GM21526 (cell line): ENCODE results near the gene ETV6.
A peak's percentile ranks its signal among the peaks of the same experiment; 100 is the strongest.

Experiments
- ATAC-seq: cut with Tn5 transposase; IDR thresholded peaks from one replicate; pipeline ENCODE4 v1.9.1; 2021; ENCODE audit warnings: moderate library complexity; ENCODE audit not compliant: unreplicated experiment, low FRiP score

The ETV6 gene

GRCh38 chr12:11731455-11731854 lies 82.0 kb downstream of the ETV6 start:
- no peak for ATAC-seq

GRCh38 chr12:11732023-11732422 lies 82.5 kb downstream of the ETV6 start:
- ATAC-seq = no peak

GRCh38 chr12:11732715-11733114 lies 83.2 kb downstream of the ETV6 start:
- ATAC-seq = no peak

GRCh38 chr12:11734580-11735180 lies 85.2 kb downstream of the ETV6 start:
- no peak for ATAC-seq

DNA sequence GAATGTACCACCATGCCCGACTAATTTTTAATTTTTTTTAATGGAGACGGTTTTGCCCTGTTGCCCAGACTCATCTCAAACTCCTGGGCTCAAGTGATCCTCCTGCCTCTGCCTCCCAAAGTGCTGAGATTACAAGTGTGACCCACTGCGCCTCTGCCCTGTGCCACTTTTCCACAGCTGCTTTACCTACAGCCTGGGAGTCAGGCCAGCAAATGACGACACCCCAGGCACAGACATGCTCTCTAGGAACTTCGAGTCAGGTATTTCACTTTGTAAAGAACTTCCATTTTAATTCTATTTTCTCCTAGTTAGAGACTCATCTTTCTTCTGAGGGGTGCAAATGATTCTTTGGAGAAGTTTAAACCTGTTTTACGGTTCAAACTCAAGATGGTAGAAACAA lies 89.0 kb downstream of the ETV6 start:
- no peak for ATAC-seq

GRCh38 chr12:11739980-11740577 lies 90.6 kb downstream of the ETV6 start:
- ATAC-seq = no peak

- no peak for ATAC-seq
Measured at GRCh38 chr12:11741434-11742092, 92.1 kb downstream of the ETV6 start.

GRCh38 chr12:11743423-11744409 lies 94.2 kb downstream of the ETV6 start:
- ATAC-seq = no peak

DNA sequence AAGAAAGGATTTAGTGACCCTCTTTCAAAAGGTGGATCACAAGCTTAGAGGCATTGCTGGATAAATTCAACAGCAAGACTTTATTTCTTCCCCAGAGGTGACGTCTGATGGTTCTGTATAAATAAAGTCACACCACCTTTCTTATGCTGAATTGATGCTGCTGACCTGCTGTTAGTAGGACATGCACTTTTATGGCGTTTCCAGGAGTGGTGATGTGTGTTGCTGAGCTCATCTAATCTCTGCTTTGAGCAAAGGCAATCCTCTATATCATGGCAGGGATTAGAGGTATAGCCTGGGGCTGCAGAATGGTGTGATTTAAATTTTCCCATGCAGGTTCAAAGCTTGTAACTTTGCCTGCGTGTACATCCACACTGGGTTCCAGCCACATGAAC lies 94.9 kb downstream of the ETV6 start:
- ATAC-seq = no peak

DNA sequence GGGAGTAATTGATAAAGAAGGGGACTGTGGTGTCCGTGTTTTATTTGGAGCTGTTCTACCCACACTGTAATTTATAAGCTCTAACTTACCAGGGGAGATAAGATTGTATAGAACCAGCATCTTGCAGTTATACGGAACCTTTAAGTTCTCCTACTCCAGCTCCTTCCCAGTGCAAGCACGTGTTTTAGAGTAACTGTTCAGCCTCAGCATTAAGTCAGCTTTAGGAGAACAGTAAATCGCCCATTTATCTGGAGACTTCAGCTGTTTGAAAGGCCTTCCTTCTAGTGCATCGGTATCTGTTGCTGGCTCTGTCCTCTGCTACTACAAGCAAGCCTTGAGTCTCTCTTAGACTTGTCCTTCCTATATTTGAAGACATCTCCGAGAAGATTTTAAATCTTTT lies 95.6 kb downstream of the ETV6 start:
- ATAC-seq = no peak

DNA sequence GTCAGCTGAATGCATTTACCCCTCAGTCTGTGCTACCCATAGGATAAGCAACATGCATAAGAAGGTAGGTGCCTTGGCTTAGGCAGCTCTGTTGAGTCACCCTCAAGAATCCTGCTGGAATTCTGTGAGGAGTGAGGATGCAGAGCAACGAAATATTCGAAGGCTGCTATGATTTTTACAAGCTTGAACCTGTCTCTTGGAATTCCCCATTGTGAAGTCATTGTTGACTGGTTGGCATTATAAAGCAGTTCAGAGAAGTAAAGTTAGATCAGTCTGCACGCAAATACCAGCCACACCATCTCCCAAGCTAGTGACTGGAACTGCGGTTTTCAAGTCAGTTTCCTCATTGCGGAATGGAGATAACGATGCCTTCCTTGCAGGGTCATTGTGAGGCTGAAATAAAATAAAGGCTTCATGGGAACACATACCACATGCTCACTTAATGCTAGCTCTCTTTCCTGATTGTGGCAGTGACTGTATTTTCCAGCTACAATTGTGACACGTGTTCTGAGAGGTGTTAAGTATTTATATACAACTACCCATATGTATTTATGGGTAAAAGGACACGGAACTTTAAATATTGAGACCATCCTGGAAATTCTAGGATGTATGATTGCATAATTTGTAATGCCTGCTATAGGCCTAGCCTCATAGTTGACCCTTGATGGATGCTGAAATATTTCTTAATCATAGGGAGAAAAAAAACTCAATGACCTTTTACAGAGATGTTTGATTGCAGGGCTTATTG lies 96.7 kb downstream of the ETV6 start:
- ATAC-seq = no peak

GRCh38 chr12:11746940-11747716 lies 97.7 kb downstream of the ETV6 start:
- no peak for ATAC-seq

GRCh38 chr12:11747969-11748368 lies 98.5 kb downstream of the ETV6 start:
- ATAC-seq = no peak

DNA sequence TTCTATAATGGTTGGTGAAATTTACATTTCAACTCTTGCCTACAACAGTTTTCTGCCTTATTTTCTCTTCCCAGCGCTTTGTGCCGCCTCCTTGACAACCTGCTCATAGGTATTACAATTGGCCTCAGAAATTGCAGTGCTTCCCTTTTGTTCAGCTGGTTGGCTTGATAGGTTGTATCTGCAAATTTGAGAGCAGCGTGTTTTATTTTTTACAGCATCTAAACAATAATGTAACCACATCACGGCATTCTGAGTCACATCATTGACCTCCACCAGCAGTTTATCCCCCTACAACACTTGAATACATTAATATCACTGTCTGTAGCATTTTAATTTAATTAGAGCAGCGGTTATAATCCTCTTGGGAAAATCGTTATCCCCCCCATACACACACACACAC lies 99.4 kb downstream of the ETV6 start:
- no peak for ATAC-seq

GRCh38 chr12:11749943-11750690 lies 100.6 kb downstream of the ETV6 start:
- ATAC-seq = peak; percentile 43

- ATAC-seq = no peak
Measured at GRCh38 chr12:11752403-11753149, 103.1 kb downstream of the ETV6 start.

DNA sequence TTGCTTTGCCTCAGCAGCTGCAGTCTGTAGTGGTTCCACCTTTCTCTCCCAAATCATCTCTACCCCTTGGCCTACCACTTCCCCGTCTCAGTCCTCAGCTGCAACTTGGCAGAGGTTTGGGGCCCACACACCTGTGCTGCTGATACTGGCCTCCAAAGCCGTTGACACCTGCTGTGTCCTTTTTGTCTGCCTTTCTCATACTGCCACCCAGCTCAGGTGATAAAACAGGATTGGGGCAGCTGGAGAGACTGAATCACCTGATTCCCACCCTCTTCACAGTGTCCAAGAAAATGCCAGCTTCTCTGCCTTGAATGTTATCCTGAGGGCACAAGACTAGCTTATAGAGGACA lies 103.7 kb downstream of the ETV6 start:
- no peak for ATAC-seq

GRCh38 chr12:11753826-11754225 lies 104.4 kb downstream of the ETV6 start:
- no peak for ATAC-seq
